Mammary epithelial cell (primary cell): ENCODE data around the gene KAZALD1.

Source experiments
- EZH2 ChIP-seq: IDR thresholded peaks from 2 replicates; pipeline ENCODE4 v1.6.1; 2012; ENCODE audit warnings: low read length, inconsistent platforms, borderline replicate concordance
- TF ChIP-seq, protein P1 (sequence below), 2 donors: IDR thresholded peaks in 1 of 2; conservative IDR thresholded peaks in 1 of 2; 2 replicates each; pipeline ENCODE4 v1.5.1; 2011 to 2012; ENCODE audit warnings: inconsistent platforms in 2 of 2, low read length in 2 of 2, mild to moderate bottlenecking in 2 of 2, control low read depth in 1 of 2, low read depth in 1 of 2; ENCODE audit not compliant: insufficient read depth in 1 of 2; ENCODE audit errors: extremely low read depth in 1 of 2

GRCh38 chr10:101029520-101030295 lies 32.1 kb upstream of the KAZALD1 start:
- TF ChIP-seq, protein P1, sequence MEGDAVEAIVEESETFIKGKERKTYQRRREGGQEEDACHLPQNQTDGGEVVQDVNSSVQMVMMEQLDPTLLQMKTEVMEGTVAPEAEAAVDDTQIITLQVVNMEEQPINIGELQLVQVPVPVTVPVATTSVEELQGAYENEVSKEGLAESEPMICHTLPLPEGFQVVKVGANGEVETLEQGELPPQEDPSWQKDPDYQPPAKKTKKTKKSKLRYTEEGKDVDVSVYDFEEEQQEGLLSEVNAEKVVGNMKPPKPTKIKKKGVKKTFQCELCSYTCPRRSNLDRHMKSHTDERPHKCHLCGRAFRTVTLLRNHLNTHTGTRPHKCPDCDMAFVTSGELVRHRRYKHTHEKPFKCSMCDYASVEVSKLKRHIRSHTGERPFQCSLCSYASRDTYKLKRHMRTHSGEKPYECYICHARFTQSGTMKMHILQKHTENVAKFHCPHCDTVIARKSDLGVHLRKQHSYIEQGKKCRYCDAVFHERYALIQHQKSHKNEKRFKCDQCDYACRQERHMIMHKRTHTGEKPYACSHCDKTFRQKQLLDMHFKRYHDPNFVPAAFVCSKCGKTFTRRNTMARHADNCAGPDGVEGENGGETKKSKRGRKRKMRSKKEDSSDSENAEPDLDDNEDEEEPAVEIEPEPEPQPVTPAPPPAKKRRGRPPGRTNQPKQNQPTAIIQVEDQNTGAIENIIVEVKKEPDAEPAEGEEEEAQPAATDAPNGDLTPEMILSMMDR (conservative IDR thresholded peaks at IDR 0.05 in 1 of 2, IDR thresholded peaks at IDR 0.05 in 1 of 2; ENCODE audit: extremely low read depth in 1 of 2, insufficient read depth in 1 of 2, low read depth in 1 of 2, low read length in 2 of 2) = peak; percentile 6 to 7
- no peak for TF ChIP-seq EZH2
